Gastroesophageal sphincter (tissue), 4 donors: ENCODE results near the gene MAP3K20. TPM values are rescaled to one million over a fixed set of nuclear protein-coding genes. Genes with fewer than 3 reads are reported as not detected.
A peak's percentile ranks its signal among the peaks of the same experiment; 100 is the strongest.
"Not testable (repeated sequence)": the region's sequence is repeated elsewhere in the genome, so short reads cannot be mapped to it uniquely, and the experiment has no call there.

Experiments used
- ATAC-seq: fragments of 150-250 bp; one replicate; pipeline ENCODE4 v1.9.1; 2016; ENCODE audit warnings: mild to moderate bottlenecking, moderate library complexity
- H3K27ac ChIP-seq, 4 donors: fragments of 200-600 bp; sonication (generic) in 3 of 4; 1 replicate in 3 of 4; 2 replicates in 1 of 4; pipeline ENCODE4 v1.5.1; 2016 to 2019
- H3K27me3 ChIP-seq: fragments of 200-600 bp; sonication (generic); one replicate; pipeline ENCODE4 v1.5.1; 2019
- H3K36me3 ChIP-seq, 2 donors: fragments of 200-600 bp; sonication (generic); one replicate each; pipeline ENCODE4 v1.5.1; 2019; ENCODE audit warnings: control low read depth in 1 of 2
- H3K4me1 ChIP-seq, 3 donors: fragments of 200-600 bp; sonication (generic); 1 replicate in 2 of 3; 2 replicates in 1 of 3; pipeline ENCODE4 v1.5.1; 2016 to 2019; ENCODE audit warnings: control low read depth in 2 of 3
- H3K4me3 ChIP-seq, 2 donors: fragments of 200-600 bp; sonication (generic); one replicate each; pipeline ENCODE4 v1.5.1; 2019; ENCODE audit warnings: mild to moderate bottlenecking in 1 of 2, moderate library complexity in 1 of 2
- H3K9me3 ChIP-seq, 3 donors: fragments of 200-600 bp; sonication (generic); one replicate each; pipeline ENCODE4 v1.5.1; 2017 to 2019; ENCODE audit warnings: control low read depth in 2 of 3
- CTCF ChIP-seq, 4 experiments: fragments of 200-600 bp in 2 of 4; fragments of 450-650 bp in 2 of 4; sonication (generic) in 1 of 4; IDR thresholded peaks; one replicate each; pipeline ENCODE4 v1.5.1; 2017 to 2019; ENCODE audit warnings: antibody characterized with exemption in 4 of 4, mild to moderate bottlenecking in 2 of 4, moderate library complexity in 2 of 4
- EP300 ChIP-seq: sonication (generic); formaldehyde crosslinking; IDR thresholded peaks from one replicate; pipeline ENCODE4 v1.6.1; 2017; ENCODE audit warnings: antibody characterized with exemption, mild to moderate bottlenecking
- POLR2A ChIP-seq, 2 donors: fragments of 450-650 bp; IDR thresholded peaks; one replicate each; pipeline ENCODE4 v1.6.1; 2017; ENCODE audit warnings: antibody characterized with exemption in 2 of 2, mild to moderate bottlenecking in 2 of 2, moderate library complexity in 1 of 2
- POLR2AphosphoS5 ChIP-seq: sonication (generic); formaldehyde crosslinking; IDR thresholded peaks from one replicate; pipeline ENCODE4 v1.6.1; 2017; ENCODE audit warnings: antibody characterized with exemption
- WGBS, 2 donors: methylation state at CpG; one replicate each; pipeline ENCODE4 v1.1.5; 2018; ENCODE audit warnings: low coverage in 1 of 2; 5-methylcytosine and 5-hydroxymethylcytosine counted together
- total RNA-seq, 4 donors: library from RNA; depleted of rRNA; stranded (reverse); fragments of >200 nt; gene quantifications; one replicate each; pipeline ENCODE4 v1.1.0, GENCODE V29; 2016

MAP3K20 gene
- total RNA-seq, 4 donors from 2014 or later = 318 to 496 (median 327) TPM

- no peaks in the 10 kb centered on the region for H3K36me3 ChIP-seq
- H3K27ac ChIP-seq = peak overlapping the region in 1 of 4 donors; percentile 11
- H3K4me3 ChIP-seq = no peak overlapping the region
- WGBS, 2 donors = 18 to 67% methylated on average over 1 of the region's 1 CpG
- no peaks in the 10 kb centered on the region for H3K27me3 ChIP-seq
- peaks cover 0 to 4% (median 0%) of the 10 kb centered on the region in 3 donors for H3K9me3 ChIP-seq
- no peak for ATAC-seq
- peaks cover 5 to 57% (median 8%) of the 10 kb centered on the region in 3 donors for H3K4me1 ChIP-seq
- TF ChIP-seq EP300 (no peak), CTCF (IDR thresholded peaks at IDR 0.05) (no peak)
Observed at GRCh38 chr2:173164396-173164795, 88.8 kb downstream of the MAP3K20 start.

DNA sequence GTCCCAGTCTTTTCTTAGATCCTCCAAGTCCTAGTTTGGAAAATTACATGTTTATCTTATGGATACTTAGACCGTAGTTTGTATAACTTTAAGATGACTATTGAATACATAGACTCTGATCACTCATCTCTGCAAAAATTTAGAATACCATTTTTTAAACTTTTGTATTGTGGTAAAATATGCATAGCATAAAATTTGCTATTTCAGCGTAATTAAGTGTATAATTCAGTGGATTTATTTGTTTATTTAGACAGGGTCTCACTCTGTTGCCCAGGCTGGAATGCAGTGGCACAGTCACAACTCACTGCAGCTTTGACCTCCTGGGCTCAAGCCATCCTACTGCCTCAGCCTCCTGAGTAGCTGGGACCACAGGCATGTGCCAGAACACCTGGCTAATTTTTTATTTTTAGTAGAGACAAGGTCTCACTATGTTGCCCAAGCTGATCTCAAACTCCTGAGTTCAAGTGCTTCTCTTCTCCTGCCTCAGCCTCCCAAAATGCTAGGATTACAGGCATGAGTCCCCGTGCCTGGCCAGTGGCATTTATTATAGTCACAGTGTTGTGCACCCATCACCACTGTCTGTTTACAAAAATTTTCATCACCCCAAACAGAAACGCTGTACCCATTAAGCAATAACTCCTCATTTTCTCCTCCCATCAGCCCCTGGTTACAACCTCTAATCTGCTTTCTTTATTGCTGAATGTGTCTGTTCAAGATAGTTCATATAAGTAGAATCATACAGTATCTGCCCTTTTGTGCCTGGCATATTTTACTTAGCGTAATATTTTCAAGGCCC, 90.0 kb downstream of the MAP3K20 start:
- 56 to 59% methylated on average over 5 of the region's 5 CpGs for WGBS, 2 donors
- H3K27me3 ChIP-seq = no peaks in the 10 kb centered on the region
- peaks cover 0 to 4% (median 0%) of the 10 kb centered on the region in 3 donors for H3K9me3 ChIP-seq
- H3K36me3 ChIP-seq = no peaks in the 10 kb centered on the region
- ATAC-seq = no peak
- H3K4me1 ChIP-seq = peaks cover 2 to 50% (median 4%) of the 10 kb centered on the region in 3 donors
- H3K4me3 ChIP-seq = no peak overlapping the region
- peak overlapping the region in 1 of 4 donors; percentile 3 for H3K27ac ChIP-seq
- TF ChIP-seq POLR2AphosphoS5 = no peak
- TF ChIP-seq POLR2A (IDR thresholded peaks at IDR 0.05) = no peak

DNA sequence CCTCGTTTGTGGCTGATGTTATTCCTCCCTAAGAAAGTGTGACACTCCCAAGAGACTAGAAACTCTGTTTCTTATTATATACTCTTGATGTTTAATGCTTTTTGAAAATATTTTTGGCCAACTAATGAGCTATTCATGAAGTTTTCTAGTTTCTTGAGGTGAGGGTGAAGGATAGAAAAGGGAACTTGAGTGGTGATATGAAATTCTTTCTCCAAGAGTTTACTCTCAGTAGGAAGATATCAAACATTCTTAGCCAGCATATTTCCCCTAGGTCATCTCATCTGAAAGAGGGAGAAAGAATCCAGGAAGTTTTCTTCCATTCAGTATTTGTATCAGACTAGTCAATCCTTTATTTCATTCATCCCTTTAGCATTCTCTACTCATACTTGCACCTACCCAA, 95.7 kb downstream of the MAP3K20 start:
- Histone ChIP-seq H3K4me3 (no peak overlapping the region), H3K9me3 (no peaks in the 10 kb centered on the region), H3K4me1 (peaks cover 0 to 43% (median 0%) of the 10 kb centered on the region in 3 donors), H3K27me3 (no peaks in the 10 kb centered on the region), H3K27ac (peak overlapping the region in 2 of 4 donors; percentile 32 to 36), H3K36me3 (no peaks in the 10 kb centered on the region)
- no peak for ATAC-seq
- TF ChIP-seq POLR2A (IDR thresholded peaks at IDR 0.05) = no peak
- TF ChIP-seq CTCF (IDR thresholded peaks at IDR 0.05) = no peak
- TF ChIP-seq POLR2AphosphoS5 = no peak
- no peak for TF ChIP-seq EP300
- 47 to 67% methylated on average over 1 of the region's 1 CpG for WGBS, 2 donors

DNA sequence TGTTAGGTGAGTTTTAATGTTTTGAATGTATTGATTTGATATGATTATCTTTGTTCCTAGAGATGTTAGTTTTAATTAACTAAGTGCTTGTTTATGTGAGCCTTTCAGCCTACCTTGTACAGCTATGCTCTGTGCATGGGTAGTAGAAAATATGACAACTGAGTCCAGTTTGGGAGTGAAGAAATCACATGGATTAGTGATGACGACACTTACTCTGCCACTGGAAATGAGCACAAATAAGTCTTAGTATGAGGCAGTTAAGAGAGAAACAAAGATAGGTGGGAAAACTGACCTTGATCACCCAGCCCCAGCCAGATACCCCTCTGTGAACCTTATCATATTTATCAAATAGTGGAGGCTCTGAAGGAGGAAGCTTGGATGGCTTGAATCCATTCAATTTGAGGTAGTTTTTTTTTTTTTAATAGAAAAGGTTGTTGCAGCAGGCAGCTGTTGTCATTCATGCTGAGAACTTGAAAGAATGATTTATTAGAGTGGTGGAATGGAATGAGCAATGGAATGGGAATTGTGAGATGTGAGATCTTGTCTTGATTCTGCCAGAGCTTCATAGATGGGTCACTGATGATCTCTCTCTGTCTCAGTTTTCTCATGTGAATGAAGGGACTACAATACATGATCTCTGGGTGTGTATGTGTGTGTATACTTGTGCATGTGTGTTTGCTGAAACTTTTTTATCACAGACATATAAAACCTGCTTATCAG, 96.4 kb downstream of the MAP3K20 start:
- H3K4me3 ChIP-seq = no peak overlapping the region

GRCh38 chr2:173174339-173174738, 98.7 kb downstream of the MAP3K20 start:
- not testable (repeated sequence) for H3K27me3 ChIP-seq, ATAC-seq, H3K4me3 ChIP-seq, H3K9me3 ChIP-seq, H3K27ac ChIP-seq, H3K36me3 ChIP-seq
- WGBS, 2 donors = 94 to 100% methylated on average over 3 of the region's 3 CpGs
- peaks cover 0 to 30% (median 0%) of the 10 kb centered on the region in 3 donors for H3K4me1 ChIP-seq

More for the DNA sequence above, 96.4 kb downstream of the MAP3K20 start:
- WGBS, 2 donors = 53 to 86% methylated on average over 1 of the region's 1 CpG
- TF ChIP-seq CTCF (IDR thresholded peaks at IDR 0.05) (no peak), EP300 (no peak), POLR2A (IDR thresholded peaks at IDR 0.05) (no peak), POLR2AphosphoS5 (no peak)
- Histone ChIP-seq H3K36me3 (no peaks in the 10 kb centered on the region), H3K27ac (peak overlapping the region; percentile 26 to 36 (median 33)), H3K27me3 (no peaks in the 10 kb centered on the region), H3K4me1 (peaks cover 0 to 38% (median 0%) of the 10 kb centered on the region in 3 donors), H3K9me3 (no peaks in the 10 kb centered on the region)
- peak; percentile 67 for ATAC-seq
